ENCODE measurements around the gene FRG1.
"Not testable (repeated sequence)": the region's sequence is repeated elsewhere in the genome, so short reads cannot be mapped to it uniquely, and the experiment has no call there.

Gene FRG1

GRCh38 chr4:189985651-189986243, 45.1 kb downstream of the FRG1 start:
- DNase-seq = not testable (repeated sequence)

- DNase-seq = no peak
These were observed 48.3 kb downstream of the FRG1 start for GRCh38 chr4:189988877-189989431.

- not testable (repeated sequence) for DNase-seq
These were observed 49.3 kb downstream of the FRG1 start for GRCh38 chr4:189989941-189990340.
